ENCODE data around the gene NEK8. TPM values are rescaled to one million over a fixed set of nuclear protein-coding genes. Genes with fewer than 3 reads are reported as not detected.

Gene NEK8
- total RNA-seq, 1 donor = 4.9 TPM

- no peak for TF ChIP-seq CTCF (IDR thresholded peaks at IDR 0.05; ENCODE audit: insufficient read depth, low read length)
- no peak for DNase-seq (ENCODE audit: low read depth)
- H3K4me3 ChIP-seq (ENCODE audit: low read depth, low read length) = no peak overlapping the region
These were observed 39.6 kb upstream of the NEK8 start for GRCh38 chr17:28689011-28689410.

- no peak for DNase-seq (ENCODE audit: low read depth)
- no peak for TF ChIP-seq CTCF (IDR thresholded peaks at IDR 0.05; ENCODE audit: insufficient read depth, low read length)
- no peak overlapping the region for H3K4me3 ChIP-seq (ENCODE audit: low read depth, low read length)
These were observed 34.7 kb upstream of the NEK8 start for GRCh38 chr17:28693869-28694268.

- no peak overlapping the region for H3K4me3 ChIP-seq (ENCODE audit: low read depth, low read length)
- TF ChIP-seq CTCF (IDR thresholded peaks at IDR 0.05; ENCODE audit: insufficient read depth, low read length) = no peak
- DNase-seq (ENCODE audit: low read depth) = no peak
These were observed 30.2 kb upstream of the NEK8 start for GRCh38 chr17:28698253-28698941.

- DNase-seq (ENCODE audit: low read depth) = no peak
- no peak overlapping the region for H3K4me3 ChIP-seq (ENCODE audit: low read depth, low read length)
- TF ChIP-seq CTCF (IDR thresholded peaks at IDR 0.05; ENCODE audit: insufficient read depth, low read length) = no peak
These were observed 28.3 kb upstream of the NEK8 start for GRCh38 chr17:28700278-28700677.

- no peak for TF ChIP-seq CTCF (IDR thresholded peaks at IDR 0.05; ENCODE audit: insufficient read depth, low read length)
- no peak overlapping the region for H3K4me3 ChIP-seq (ENCODE audit: low read depth, low read length)
- DNase-seq (ENCODE audit: low read depth) = no peak
These were observed 27.6 kb upstream of the NEK8 start for GRCh38 chr17:28700830-28701492.

- DNase-seq (ENCODE audit: low read depth) = no peak
- no peak overlapping the region for H3K4me3 ChIP-seq (ENCODE audit: low read depth, low read length)
- TF ChIP-seq CTCF (IDR thresholded peaks at IDR 0.05; ENCODE audit: insufficient read depth, low read length) = no peak
These were observed 26.4 kb upstream of the NEK8 start for GRCh38 chr17:28702026-28702751.

Data from fibroblast of the aortic adventitia (primary cell).